Karpas-422 (cell line): Measurements from ENCODE around the gene GPS1. TPM values are rescaled to one million over a fixed set of nuclear protein-coding genes. Genes with fewer than 3 reads are reported as not detected.

ENCODE experiments used
- DNase-seq: peaks from one replicate; pipeline ENCODE4 v3.0.0-alpha.2; 2015
- H2AFZ ChIP-seq: fragments of 200-600 bp; sonication (generic); 2 replicates; pipeline ENCODE4 v1.6.1; 2014; ENCODE audit warnings: antibody characterized with exemption, low read length, mixed read lengths
- H3K27ac ChIP-seq: fragments of 200-600 bp; sonication (generic); 2 replicates; pipeline ENCODE4 v1.5.1; 2014; ENCODE audit warnings: mild to moderate bottlenecking, low read length, moderate library complexity
- H3K27me3 ChIP-seq: fragments of 200-600 bp; sonication (generic); 2 replicates; pipeline ENCODE4 v1.6.1; 2014; ENCODE audit warnings: low read length, mixed read lengths
- H3K36me3 ChIP-seq: fragments of 200-600 bp; sonication (generic); 2 replicates; pipeline ENCODE4 v1.6.1; 2014; ENCODE audit warnings: low read length, mixed read lengths; ENCODE audit not compliant: insufficient read depth
- H3K4me1 ChIP-seq: fragments of 200-600 bp; sonication (generic); 2 replicates; pipeline ENCODE4 v1.6.1; 2014; ENCODE audit warnings: mild to moderate bottlenecking, low read length, mixed read lengths
- H3K4me2 ChIP-seq: fragments of 200-600 bp; sonication (generic); 2 replicates; pipeline ENCODE4 v1.6.1; 2014; ENCODE audit warnings: low read length, low read depth, mild to moderate bottlenecking; ENCODE audit not compliant: poor library complexity, severe bottlenecking
- H3K4me3 ChIP-seq: fragments of 200-600 bp; sonication (generic); 2 replicates; pipeline ENCODE4 v1.5.1; 2014; ENCODE audit warnings: mild to moderate bottlenecking, antibody characterized with exemption, low read length, mixed read lengths
- H3K79me2 ChIP-seq: fragments of 200-600 bp; sonication (generic); 2 replicates; pipeline ENCODE4 v1.6.1; 2014; ENCODE audit warnings: mild to moderate bottlenecking, low read length, mixed read lengths
- H3K9ac ChIP-seq: fragments of 200-600 bp; sonication (generic); 2 replicates; pipeline ENCODE4 v1.6.0; 2014; ENCODE audit warnings: low read length
- H3K9me2 ChIP-seq: fragments of 200-600 bp; sonication (generic), shearing (Covaris generic); replicated peaks from 2 replicates; pipeline ENCODE4 v1.6.0; 2014; ENCODE audit warnings: mild to moderate bottlenecking, low read length, moderate library complexity; ENCODE audit not compliant: insufficient read depth
- H3K9me3 ChIP-seq: fragments of 300-700, 200-600 bp; sonication (generic); 2 replicates; pipeline ENCODE4 v1.6.1; 2014; ENCODE audit warnings: low read length, mixed read lengths
- H4K20me1 ChIP-seq: fragments of 200-600 bp; sonication (generic); 2 replicates; pipeline ENCODE4 v1.6.1; 2014; ENCODE audit warnings: mild to moderate bottlenecking, antibody characterized with exemption, low read length, low read depth; ENCODE audit not compliant: insufficient read depth
- total RNA-seq: library from RNA; depleted of rRNA; stranded (reverse); fragments of >200 nt; shearing (Covaris generic); gene quantifications from 2 replicates; pipeline ENCODE4 v1.2.3, GENCODE V29; 2014; ENCODE audit warnings: low replicate concordance

The GPS1 gene
- total RNA-seq, 1 experiment from 2014 or later = 57.1 TPM

DNA sequence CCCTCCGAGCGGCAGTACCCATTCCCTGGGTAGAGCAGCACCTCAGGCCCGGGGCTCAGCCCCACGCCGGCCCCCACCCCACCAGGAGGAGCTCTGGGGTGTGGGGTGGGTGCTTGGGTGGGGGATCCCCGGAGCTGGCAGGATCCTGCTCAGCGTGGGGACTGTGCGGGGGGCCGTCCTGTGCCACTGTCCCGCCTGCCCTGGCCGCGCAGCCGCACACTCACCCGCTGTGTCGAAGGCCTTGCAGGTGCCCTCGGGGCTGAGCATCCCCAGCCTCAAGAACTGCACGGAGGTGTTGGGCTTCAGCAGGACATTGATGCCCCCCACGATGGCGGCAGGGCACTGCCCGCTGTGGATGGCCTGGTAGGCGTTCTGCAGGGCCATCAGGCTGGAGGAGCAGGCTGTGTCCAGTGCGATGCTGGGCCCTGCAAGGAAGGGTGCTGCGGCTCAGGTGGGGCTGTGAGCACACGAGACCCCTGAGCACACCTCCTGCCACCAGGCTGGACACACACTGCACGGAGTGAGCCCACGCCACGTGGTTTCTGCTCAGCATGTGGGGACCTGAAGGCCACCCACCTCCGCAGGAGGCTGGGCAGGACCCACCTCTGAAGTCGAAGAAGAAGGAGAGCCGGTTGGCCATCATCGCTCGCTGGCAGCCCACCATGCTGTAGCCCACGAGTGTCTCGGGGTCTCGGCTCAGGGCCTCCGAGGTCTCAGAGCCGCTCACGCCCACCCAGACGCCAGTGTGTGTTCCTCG, 41.5 kb downstream of the GPS1 start:
- Histone ChIP-seq H3K4me2 (no peak overlapping the region), H3K36me3 (peaks cover 17% of the 10 kb centered on the region), H3K79me2 (peaks cover 36% of the 10 kb centered on the region), H3K9me2 (no peaks in the 10 kb centered on the region), H2AFZ (no peak overlapping the region), H3K27ac (no peak overlapping the region), H3K9ac (no peak overlapping the region), H3K9me3 (no peaks in the 10 kb centered on the region), H3K4me3 (no peak overlapping the region), H4K20me1 (peaks cover 49% of the 10 kb centered on the region), H3K27me3 (no peaks in the 10 kb centered on the region), H3K4me1 (peaks cover 13% of the 10 kb centered on the region)
- no peak for DNase-seq

GRCh38 chr17:82094931-82095776, 43.5 kb downstream of the GPS1 start:
- Histone ChIP-seq H2AFZ (no peak overlapping the region), H4K20me1 (peaks cover 43% of the 10 kb centered on the region), H3K27ac (no peak overlapping the region), H3K9me2 (no peaks in the 10 kb centered on the region), H3K4me1 (peaks cover 26% of the 10 kb centered on the region), H3K4me2 (no peak overlapping the region), H3K27me3 (no peaks in the 10 kb centered on the region), H3K36me3 (peaks cover 14% of the 10 kb centered on the region), H3K9me3 (no peaks in the 10 kb centered on the region), H3K79me2 (peaks cover 47% of the 10 kb centered on the region), H3K4me3 (no peak overlapping the region), H3K9ac (no peak overlapping the region)
- DNase-seq = no peak

GRCh38 chr17:82095777-82096708, 44.3 kb downstream of the GPS1 start:
- H3K79me2 ChIP-seq = peaks cover 47% of the 10 kb centered on the region
- peaks cover 43% of the 10 kb centered on the region for H4K20me1 ChIP-seq
- peak overlapping the region; percentile 95 for H3K4me3 ChIP-seq
- H3K36me3 ChIP-seq = peaks cover 14% of the 10 kb centered on the region
- H3K4me2 ChIP-seq = peak overlapping the region; percentile 74
- H3K9ac ChIP-seq = peak overlapping the region; percentile 100
- no peak for DNase-seq
- H3K4me1 ChIP-seq = peaks cover 35% of the 10 kb centered on the region
- no peaks in the 10 kb centered on the region for H3K9me3 ChIP-seq
- H3K27ac ChIP-seq = peak overlapping the region; percentile 89; the same call in 1 of the 2 replicates
- H3K27me3 ChIP-seq = no peaks in the 10 kb centered on the region
- H2AFZ ChIP-seq = no peak overlapping the region
- H3K9me2 ChIP-seq = no peaks in the 10 kb centered on the region

- Histone ChIP-seq H2AFZ (no peak overlapping the region), H3K27me3 (no peaks in the 10 kb centered on the region), H3K79me2 (peaks cover 47% of the 10 kb centered on the region), H3K9ac (peak overlapping the region; percentile 100), H3K36me3 (peaks cover 14% of the 10 kb centered on the region), H3K4me1 (peaks cover 41% of the 10 kb centered on the region), H3K27ac (peak overlapping the region; percentile 89), H3K9me3 (no peaks in the 10 kb centered on the region), H3K9me2 (no peaks in the 10 kb centered on the region), H4K20me1 (peaks cover 40% of the 10 kb centered on the region), H3K4me3 (peak overlapping the region; percentile 95), H3K4me2 (peak overlapping the region; percentile 74)
- no peak for DNase-seq
Observed at GRCh38 chr17:82096709-82097183, 45.0 kb downstream of the GPS1 start.

DNA sequence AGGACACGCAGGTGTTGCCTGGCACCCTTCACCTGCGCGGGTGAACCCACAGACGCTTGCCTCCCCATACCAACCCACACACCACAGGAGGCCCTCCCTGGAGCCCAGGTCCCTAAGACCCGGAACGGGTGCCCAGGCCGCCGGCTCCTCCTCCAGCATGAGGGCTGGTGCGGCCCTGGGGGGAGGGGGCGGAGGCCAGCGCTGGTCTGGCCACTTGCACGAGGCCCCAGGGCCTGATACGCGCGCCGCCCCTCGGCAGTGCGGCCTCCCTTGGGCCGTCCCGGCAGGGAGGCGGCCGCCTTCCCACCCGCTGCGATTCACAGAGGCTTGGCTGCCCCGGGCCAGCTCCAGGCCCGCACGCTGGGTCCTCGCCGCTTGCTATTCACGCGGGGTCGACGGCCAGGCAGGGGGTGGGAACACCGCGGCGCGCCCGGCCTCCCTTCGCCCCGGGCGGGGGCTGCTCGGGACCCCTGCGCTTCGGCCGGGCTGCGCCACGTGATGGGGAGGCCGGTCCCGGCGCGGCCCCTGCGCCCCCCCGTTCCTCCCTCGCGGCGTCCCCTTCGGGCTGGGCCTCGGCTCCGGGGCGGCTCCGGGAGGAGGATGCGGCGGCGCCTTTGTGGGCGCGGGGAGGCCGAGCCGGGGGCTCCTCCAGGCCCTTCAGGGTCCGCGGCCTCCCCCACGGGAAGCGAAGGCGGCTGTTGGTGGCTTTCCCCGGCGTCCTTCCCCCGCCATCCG, 45.7 kb downstream of the GPS1 start:
- Histone ChIP-seq H2AFZ (no peak overlapping the region), H3K79me2 (peaks cover 47% of the 10 kb centered on the region)

DNA sequence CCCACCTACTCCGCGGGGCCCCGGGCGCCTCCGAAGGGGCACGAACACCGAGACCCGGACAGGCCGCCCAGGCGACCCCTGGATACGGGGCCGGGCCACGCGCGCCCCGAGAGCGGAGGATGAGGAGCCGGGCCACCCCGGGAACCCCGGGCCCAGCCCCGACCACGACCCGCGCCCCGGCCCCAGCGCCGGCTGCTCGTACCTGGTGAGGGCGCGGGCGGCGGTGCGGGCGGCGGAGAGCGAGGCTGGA, 46.1 kb downstream of the GPS1 start:
- H3K27ac ChIP-seq = peak overlapping the region; percentile 89
- no peaks in the 10 kb centered on the region for H3K27me3 ChIP-seq
- H4K20me1 ChIP-seq = peaks cover 35% of the 10 kb centered on the region
- peak overlapping the region; percentile 74 for H3K4me2 ChIP-seq
- H3K4me3 ChIP-seq = peak overlapping the region; percentile 95
- H3K36me3 ChIP-seq = peaks cover 14% of the 10 kb centered on the region
- peaks cover 47% of the 10 kb centered on the region for H3K79me2 ChIP-seq
- DNase-seq = no peak
- H2AFZ ChIP-seq = no peak overlapping the region
- no peaks in the 10 kb centered on the region for H3K9me2 ChIP-seq
- H3K4me1 ChIP-seq = peaks cover 41% of the 10 kb centered on the region
- no peaks in the 10 kb centered on the region for H3K9me3 ChIP-seq
- peak overlapping the region; percentile 100 for H3K9ac ChIP-seq

More for the DNA sequence above, 45.7 kb downstream of the GPS1 start:
- Histone ChIP-seq H3K27ac (peak overlapping the region; percentile 89), H3K4me1 (peaks cover 41% of the 10 kb centered on the region), H3K4me2 (peak overlapping the region; percentile 74), H3K4me3 (peak overlapping the region; percentile 95), H3K27me3 (no peaks in the 10 kb centered on the region), H3K9me2 (no peaks in the 10 kb centered on the region), H4K20me1 (peaks cover 36% of the 10 kb centered on the region), H3K9me3 (no peaks in the 10 kb centered on the region), H3K36me3 (peaks cover 14% of the 10 kb centered on the region), H3K9ac (peak overlapping the region; percentile 100)
- DNase-seq = peak; percentile 66

GRCh38 chr17:82098169-82098938, 46.7 kb downstream of the GPS1 start, which contains the start of gene FASN:
TSS of gene FASN (minus strand) at chr17:82098236. CDS start at chr17:82096445, 1,791 bp downstream.
- peaks cover 30% of the 10 kb centered on the region for H4K20me1 ChIP-seq
- no peaks in the 10 kb centered on the region for H3K9me3 ChIP-seq
- H2AFZ ChIP-seq = no peak within 1 kb of the TSS
- no peaks in the 10 kb centered on the region for H3K27me3 ChIP-seq
- no peaks in the 10 kb centered on the region for H3K9me2 ChIP-seq
- DNase-seq = peak; percentile 98
- peak within 1 kb of the TSS; percentile 100 for H3K9ac ChIP-seq
- peak within 1 kb of the TSS; percentile 94 for H3K27ac ChIP-seq
- H3K4me3 ChIP-seq = peak within 1 kb of the TSS; percentile 95
- H3K4me1 ChIP-seq = peaks cover 41% of the 10 kb centered on the region
- H3K4me2 ChIP-seq = peak within 1 kb of the TSS; percentile 96
- H3K79me2 ChIP-seq = peaks cover 47% of the 10 kb centered on the region
- H3K36me3 ChIP-seq = peaks cover 14% of the 10 kb centered on the region
